ENCODE data around the gene EPB41.

Gene EPB41

DNA sequence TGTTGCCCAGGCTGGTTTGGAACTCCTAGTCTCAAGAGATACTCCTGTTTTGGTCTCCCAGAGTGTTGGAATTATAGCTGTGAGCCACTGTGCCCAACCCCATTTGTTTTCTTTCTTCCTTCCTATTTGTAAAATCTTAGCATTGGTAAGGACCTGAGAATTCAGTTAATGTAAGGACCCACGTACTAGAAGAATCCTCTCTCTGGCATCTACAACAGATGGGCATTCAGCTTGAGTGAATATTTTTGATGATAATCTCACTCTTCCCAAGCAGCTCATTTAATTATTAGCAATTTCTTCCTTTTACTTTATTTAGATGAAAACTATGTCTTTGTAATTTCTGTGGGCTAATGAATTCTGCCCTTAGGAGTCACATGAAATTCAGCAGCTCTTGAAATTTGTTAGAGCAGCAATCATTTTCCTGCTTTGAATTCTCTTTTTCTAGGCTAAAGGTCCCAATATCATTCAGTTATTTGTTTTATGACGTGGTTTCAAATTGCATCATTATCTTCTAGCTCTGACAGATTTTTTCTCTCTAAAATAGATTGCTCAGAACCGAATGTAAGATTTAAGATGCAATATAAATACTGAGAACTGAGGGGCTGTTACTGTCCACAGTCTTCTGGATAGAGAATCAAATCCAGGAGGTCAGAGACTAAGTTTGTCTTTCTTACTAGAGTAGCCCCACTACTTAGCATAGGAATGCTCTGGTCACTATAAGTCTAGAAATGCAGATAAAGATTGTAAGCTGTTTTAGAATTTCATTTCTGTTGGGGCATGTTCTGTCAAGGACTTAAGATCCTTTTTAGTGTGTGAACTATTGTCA is 59.4 kb downstream of the EPB41 start:
- H3K4me3 ChIP-seq (ENCODE audit: low read depth, low read length): no peak overlapping the region

DNA sequence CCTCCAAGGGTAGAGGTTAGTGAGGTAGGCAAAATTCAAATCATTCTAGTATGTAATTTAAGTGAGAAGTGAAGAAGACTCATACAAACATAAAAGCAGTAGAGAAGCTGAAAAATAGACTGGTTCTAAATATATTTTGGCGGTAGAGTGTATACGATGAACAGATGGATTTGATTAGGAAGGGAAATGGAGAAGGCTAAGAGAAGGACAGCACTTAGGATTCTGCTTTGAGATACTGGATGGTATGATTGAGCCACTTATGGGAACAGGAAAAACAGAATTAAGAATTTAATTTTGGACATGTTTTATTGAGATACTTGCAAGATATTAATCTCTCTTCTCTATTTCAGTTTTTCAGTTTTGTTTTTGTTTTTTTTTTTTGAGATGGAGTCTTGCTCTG is 60.1 kb downstream of the EPB41 start:
- no peak overlapping the region for H3K4me3 ChIP-seq (ENCODE audit: low read depth, low read length)

DNA sequence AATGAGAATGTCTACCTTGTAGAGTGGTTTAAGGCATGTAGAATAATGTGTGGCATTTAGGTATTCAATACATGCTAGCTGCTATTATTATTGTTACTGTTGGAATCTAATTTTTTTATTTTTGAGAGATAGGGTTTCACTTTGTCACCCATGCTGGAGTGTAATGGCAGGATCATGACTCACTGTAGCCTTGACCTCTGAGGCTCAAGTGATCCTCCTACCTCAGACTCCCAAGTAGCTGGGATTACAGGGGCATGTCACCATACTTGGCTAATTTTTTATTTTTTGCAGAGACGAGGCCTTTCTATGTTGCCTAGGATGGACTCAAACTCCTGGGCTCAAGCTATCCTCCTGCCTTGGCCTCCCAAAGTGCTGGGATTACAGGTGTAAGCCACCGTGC is 61.9 kb downstream of the EPB41 start:
- H3K4me3 ChIP-seq (ENCODE audit: low read depth, low read length): no peak overlapping the region

DNA sequence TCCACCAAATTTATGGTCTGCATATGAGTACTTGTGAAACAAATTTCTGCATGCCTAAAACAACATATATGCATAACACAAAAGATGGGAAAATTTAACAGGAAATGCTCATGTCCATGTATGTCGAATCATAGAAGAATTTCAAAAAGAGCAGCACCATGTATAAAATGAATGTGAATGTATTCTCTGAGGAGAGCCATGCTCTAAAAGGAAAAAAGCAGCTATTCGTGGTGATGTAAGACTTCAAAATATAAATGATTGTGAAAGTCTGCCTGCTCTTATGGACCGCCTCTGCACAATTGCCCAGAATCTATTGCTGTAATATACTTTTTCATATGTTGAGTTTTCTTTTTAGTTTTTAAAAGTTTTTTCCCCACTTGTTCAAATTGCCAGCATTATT is 66.8 kb downstream of the EPB41 start:
- H3K4me3 ChIP-seq (ENCODE audit: low read depth, low read length): no peak overlapping the region

DNA sequence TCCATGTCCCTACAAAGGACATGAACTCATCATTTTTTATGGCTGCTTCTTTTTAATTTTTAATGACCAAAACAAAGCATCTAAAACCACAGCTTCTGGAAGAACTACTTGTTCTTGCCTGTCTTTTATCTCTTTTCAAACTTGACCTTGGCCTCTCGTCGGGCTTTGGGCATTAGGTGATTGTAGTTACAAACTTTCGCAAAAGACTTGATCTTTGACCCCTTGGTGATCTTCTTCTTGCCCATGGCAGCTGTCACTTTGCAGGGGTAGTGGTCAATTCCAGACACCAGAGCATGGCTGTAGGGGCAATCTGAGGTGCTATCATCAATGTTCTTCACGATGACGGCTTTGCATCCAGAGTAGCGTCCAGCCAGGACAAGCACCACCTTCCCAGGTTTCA is 67.8 kb downstream of the EPB41 start:
- H3K4me3 ChIP-seq (ENCODE audit: low read depth, low read length): no peak overlapping the region

DNA sequence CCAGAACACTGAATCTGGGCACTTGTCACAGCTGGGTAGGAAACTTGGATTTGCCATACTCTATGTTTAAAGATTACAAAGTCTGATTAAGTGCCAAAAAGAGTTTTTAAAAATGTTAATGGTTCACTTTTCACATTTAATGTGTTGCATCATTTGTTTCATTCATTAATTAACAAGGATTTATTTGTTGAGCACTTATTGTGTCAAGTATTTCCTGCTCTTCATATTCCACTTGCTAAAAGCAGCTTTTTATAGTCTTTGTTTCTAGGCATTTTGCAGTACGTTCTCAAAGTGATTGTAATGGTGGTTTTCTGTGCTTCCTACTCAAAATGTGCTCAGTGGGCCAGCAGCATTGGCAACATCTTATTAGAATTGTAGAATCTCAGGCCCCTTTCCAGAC is 68.7 kb downstream of the EPB41 start:
- H3K4me3 ChIP-seq (ENCODE audit: low read depth, low read length): no peak overlapping the region

DNA sequence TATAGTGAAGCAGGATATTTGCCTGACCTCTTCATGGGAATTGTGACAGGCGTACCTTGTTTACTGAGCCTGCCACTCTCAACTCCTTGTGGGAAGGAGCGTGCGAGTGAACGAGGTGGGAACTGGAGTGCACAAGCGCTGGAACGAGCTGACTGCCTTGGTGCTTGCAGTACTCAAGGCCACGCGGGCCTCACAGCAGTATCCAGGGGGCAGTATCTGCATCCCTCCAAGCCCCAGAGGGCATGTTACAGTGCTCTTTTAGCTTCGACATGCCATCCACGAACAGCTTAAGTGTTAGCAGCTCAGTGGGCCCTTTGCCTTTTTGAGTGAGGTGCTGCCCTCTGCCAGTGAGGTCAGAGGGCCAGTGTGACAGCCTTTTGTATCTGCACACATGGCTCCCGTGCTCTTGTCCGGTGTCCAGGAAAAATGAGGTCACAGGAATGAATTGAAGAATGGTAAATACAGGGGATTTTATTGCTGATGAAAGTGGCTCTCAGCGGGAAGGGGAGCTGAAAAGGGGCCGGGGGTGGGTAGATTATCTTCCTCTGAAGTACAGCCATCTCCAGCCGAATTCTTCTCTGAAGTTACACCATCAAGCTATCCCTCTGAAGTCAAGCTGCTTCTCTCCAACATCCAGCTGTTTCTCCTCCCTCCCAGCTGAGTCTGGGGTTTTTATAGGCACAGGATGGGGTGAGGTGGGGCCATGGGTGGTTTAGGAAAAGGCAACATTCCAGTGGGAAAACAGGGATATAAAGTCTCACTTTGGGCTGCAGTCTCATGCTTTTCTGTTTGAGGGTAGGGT is 69.3 kb downstream of the EPB41 start:
- H3K4me3 ChIP-seq (ENCODE audit: low read depth, low read length): no peak overlapping the region

DNA sequence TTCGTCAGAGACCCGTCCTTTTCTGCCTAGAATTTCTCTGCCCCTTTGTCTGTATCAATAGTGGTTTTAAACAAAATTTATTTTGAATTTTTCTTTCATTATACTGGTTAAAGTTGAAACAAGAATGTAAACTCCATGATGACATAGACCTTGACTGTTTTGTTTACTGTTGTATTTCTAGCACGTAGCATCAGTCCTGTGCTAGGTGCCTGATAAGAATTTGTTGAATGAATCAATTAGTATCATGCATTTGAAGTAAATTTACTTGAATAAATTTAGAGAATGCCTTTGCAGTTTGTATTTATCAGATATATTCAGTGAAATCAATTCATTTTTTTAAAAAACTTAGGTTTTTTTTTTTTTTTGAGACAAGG is 69.9 kb downstream of the EPB41 start:
- no peak overlapping the region for H3K4me3 ChIP-seq (ENCODE audit: low read depth, low read length)

DNA sequence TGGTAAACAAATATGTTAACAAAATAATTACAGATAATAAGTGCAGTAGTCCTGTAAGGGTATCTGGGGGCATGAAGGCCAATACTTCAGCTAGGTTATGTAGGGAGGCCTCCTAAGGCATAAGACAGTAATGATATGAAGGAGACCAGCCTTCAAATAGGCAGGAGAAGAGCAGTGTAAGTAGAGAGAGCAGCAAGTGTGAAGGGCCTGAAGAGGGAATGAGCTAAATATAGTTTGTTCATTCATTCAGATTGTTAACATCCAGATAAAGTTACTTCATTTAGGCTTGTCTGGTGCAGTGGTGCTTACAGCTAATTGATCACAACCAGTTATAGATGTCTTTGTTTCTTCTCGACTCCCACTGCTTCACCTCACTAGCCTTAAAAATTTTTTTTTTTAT is 71.1 kb downstream of the EPB41 start:
- H3K4me3 ChIP-seq (ENCODE audit: low read depth, low read length): no peak overlapping the region

DNA sequence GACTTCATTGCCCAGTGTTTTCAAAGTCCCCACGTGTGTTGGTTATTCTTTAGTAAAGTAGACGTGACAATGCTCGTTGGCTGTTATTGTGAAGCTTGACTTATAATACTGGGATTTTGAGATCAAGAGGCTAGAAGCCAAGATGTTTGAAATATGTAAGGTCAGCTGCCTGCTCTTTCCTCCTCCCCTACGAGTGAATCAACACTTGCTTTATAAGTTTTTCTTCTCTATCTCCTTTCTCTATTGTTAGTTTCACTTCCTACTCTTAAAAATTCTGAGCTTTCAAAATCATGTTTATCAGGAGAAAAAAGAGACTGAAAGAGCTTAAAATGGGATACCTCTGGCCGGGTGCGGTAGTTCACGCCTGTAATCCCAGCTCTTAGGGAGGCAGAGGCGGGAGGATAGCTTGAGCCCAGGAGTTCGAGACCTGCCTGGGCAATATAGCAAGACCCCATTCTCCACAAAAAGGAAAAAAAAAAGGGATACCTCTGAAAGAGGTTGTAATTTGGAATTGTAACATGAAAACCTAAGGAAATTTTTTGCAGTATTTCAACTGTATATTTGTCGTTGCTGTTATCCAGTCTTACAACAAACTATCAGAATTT is 72.0 kb downstream of the EPB41 start:
- no peak overlapping the region for H3K4me3 ChIP-seq (ENCODE audit: low read depth, low read length)

DNA sequence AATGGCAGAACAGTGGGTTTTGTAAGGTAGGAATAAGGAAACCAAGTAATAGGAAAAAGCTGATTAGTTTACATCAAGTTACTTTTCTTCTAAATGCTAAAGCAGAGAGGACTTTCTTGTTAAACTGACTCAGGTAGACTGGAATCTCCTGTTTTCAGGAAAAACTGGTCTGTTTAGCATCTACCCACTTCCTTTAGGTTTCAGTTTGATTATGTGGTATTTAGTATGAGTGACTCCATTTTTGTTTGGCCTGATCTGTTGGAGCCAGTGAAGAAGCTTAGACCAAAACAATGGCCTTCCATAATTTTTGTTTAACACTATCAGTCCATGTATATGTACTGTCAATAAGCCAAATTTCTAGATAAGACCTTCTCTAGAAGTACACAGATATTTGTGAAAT is 88.4 kb downstream of the EPB41 start:
- H3K4me3 ChIP-seq (ENCODE audit: low read depth, low read length): no peak overlapping the region

DNA sequence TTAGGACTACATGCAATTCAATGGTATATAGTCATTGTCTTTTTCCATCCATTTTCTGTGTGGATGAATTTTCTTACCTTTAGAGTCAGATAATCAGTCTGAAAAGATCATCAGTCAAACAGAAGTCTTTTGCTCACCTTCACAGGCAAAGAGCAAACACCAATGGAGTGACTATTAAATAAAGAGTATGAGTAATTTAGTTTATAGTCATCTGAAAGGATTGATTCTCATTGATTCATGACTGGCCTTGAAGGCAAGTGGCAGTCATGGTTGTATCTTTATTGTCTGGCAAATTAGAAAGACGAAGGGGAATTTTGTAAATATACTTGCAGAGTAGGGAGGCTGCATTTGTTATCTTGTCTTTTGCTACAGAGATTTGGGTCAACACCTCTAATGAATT is 89.9 kb downstream of the EPB41 start:
- H3K4me3 ChIP-seq (ENCODE audit: low read depth, low read length): no peak overlapping the region

DNA sequence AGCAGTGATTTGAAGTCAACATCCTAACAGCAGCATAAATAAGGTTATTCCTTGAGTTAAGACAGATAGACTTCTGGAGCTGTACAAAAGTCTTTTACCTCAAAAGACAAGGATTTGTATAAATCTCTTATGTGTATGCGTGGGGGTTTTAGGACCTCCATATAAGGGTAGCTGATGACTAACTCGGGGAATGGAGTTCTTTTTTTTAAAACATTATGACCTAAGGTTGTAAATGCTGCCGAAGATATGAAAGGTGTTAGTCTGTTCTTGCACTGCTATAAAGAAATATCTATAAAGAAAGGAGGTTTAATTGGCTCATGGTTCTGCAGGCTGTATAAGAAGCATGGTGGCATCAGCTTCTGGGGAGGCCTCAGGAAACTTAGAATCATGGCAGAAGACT is 90.4 kb downstream of the EPB41 start:
- no peak overlapping the region for H3K4me3 ChIP-seq (ENCODE audit: low read depth, low read length)

DNA sequence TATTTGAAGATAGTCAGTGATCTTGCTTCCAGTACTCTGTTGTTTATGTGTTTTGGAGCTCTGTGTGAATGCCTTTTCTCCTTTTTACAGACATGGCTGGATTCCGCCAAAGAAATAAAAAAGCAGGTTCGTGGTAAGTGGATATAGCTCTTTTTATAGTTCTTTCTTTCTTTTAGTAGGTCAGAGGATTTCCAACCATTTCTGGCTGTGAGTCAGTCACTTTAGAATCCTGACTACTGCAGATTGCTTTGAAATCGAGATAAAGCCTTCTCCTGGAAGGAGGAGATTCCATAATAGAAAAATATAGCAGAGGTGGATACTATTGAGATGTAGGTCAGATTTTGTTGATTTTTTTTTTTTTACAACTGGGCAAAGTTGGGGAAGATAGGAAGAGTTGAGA is 97.4 kb downstream of the EPB41 start:
- no peak overlapping the region for H3K4me3 ChIP-seq (ENCODE audit: low read depth, low read length)

DNA sequence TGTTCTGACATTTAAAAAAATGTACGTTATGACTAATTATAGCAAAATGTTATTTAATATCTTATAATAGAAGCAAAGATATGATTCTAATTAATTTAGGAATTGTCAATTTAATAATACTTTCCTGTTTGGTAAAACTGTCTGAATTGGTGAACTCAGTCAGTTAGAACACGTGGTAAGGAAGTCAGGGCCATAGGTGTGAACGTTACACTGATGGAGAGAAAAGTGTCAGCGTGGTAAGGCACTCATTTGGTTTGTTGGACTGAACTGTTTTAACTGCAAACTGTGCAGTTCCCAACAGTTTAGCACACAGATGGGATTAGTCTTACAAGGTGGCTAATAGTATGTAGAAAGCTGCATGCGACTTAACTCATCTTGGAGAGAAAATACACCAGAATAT is 102.9 kb downstream of the EPB41 start:
- no peak overlapping the region for H3K4me3 ChIP-seq (ENCODE audit: low read depth, low read length)

DNA sequence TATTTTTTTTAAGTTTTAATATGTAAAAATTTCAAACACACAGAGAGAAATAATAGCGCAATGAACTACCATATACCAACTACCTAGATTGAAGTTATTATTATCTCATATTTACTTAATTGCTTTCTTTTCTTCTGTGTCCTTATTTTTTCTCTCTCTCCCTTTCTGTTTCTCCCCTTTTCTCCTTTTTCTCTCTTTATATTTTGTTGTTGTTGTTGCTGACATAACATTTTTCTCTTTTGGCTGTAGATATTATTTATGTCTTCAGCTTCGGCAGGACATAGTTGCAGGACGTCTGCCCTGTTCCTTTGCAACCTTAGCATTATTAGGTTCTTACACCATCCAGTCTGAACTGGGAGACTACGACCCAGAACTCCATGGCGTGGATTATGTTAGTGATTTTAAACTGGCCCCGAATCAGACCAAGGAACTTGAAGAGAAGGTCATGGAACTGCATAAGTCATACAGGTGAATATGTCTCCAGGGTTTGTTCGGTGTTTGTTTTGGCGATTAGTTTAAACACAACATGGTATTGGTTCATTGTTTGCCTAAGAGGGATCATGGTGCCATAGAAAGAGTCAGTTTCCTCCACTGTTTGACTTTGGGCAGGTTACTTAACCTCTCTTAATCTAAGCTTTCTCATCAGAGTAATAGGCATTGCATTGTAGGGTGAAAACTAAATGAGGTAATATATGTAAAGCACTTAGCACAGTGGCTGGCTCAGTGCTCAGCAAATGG is 103.8 kb downstream of the EPB41 start:
- H3K4me3 ChIP-seq (ENCODE audit: low read depth, low read length): no peak overlapping the region

DNA sequence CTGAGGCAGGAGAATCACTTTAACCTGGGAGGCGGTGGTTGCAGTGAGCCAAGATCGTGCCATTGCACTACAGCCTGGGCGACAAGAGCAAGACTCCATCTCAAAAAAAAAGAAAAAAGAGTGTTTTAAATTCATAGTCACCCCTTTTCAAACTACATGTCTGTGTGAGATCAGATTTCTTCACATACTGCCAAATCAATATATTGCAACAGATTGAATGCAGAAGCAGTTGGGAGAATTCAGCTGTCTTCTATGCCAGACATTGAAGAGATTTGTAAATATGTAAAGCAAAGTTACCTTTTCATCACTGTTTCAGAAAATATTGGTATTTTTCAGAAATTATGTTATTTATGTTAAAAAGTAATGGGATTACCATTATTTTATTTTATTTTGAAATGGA is 108.3 kb downstream of the EPB41 start:
- no peak overlapping the region for H3K4me3 ChIP-seq (ENCODE audit: low read depth, low read length)

DNA sequence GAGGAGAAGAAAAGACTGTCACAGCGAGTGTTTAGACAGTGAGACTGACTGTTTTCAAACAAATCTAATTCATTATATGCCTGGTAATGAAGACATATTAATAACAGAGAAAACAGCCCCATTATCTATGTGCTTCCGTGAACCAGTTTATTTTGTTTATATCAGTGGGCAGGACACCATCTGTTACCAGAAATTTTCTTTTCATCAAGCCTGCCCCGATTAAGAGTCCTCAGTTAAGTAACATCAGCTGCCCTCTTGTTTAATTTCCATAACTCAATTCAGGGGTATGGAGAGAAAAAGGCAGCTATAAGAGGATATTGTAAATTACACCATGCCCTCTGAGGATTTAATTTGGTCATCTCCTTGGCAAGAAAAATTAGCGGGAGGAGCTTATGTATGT is 115.3 kb downstream of the EPB41 start:
- no peak overlapping the region for H3K4me3 ChIP-seq (ENCODE audit: low read depth, low read length)

DNA sequence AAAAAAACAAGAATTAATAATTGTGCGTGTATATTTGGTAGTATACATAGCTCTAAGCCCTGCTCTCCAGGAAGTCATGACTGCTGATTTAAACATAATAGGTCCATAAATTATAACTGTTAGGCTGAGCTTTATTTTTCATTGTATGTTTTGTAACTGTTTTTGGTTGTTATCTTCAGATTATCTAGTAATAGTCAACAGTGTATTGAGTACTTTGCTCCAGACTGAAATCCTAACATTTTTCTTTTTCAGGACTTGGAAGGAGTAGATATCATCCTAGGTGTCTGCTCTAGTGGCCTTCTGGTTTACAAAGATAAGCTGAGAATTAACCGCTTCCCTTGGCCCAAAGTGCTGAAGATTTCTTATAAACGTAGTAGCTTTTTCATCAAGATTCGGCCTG is 118.5 kb downstream of the EPB41 start:
- H3K4me3 ChIP-seq (ENCODE audit: low read depth, low read length): no peak overlapping the region

DNA sequence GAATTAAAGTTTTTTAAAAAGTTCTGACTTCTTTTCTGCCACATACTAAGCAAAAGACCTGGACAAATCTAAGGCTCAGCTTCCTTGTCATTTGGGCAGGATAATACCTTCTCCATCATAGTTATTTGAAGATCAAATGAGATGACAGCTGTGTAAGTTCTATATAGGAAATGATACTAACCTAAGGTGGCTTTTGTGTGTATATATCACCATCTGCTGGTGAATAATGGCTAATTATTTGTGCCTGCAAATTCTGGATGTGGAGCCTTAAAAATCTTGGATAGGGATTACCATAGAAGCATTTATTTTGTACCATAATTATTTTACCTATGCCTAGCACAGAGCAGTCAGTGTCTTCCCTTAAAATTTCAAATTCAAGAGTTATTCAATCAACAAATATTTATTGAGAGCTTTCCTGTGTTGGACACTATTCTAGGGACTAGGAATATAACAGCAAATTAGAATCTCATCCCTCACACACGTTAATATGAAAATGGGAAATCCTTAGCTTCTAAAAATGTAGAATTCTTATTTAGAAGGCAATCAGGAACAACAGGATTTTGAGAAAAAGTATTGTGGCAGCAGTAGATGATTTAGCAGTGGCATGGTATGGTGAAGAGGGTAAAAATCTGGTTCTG is 119.6 kb downstream of the EPB41 start:
- no peak overlapping the region for H3K4me3 ChIP-seq (ENCODE audit: low read depth, low read length)

Data from iPS-11a (cell line).